ENCODE measurements around the gene LCN2. TPM values are rescaled to one million over a fixed set of nuclear protein-coding genes. Genes with fewer than 3 reads are reported as not detected.

LCN2 gene
- total RNA-seq, 1 experiment from 2014 or later = 4,208 TPM

DNA sequence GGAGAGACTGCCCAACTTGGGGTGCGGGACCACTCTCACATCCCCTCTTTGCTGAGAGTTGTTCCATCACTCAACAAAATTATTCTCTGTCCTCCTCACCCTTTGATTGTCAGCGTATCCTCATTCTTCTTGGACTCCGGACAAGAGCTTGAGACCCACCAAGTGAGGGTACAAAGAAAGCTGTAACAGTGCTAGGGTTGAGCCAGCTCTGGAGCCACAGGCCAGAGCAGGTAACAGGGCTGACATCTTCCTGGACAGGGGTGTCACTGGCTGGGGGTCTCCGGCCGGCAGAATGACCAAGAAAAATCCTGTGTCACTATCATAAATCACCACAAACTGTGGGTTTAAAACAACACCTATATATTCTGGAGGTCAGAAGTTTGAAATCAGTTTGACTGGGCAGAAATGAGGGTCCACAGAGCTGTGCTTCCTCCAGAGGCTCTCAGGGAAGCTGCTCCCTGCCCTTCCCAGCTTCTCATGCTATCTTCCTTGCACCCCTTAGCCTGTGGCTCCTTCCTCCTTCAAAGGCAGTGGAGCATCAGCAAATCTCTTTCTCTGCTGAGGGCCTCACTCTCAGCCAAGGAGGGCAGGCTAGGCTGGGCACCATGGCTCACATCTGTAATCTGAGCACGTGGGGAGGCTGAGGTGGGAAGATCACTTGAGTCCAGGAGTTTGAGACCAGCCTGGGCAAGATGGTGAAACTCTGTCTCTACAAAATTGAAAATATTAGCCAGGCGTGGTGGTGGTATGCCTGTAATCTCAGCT, 6.7 kb downstream of the LCN2 start:
- Mint-ChIP-seq H3K36me3 (ENCODE audit: insufficient read depth, unreplicated experiment) (peaks cover 88% of the 10 kb centered on the region), H3K27me3 (ENCODE audit: unreplicated experiment) (peaks cover 5% of the 10 kb centered on the region), H3K4me3 (ENCODE audit: low read depth, unreplicated experiment) (peak overlapping the region; percentile 27), H3K9me3 (ENCODE audit: low read depth, unreplicated experiment) (no peaks in the 10 kb centered on the region), H3K4me1 (ENCODE audit: low read depth, unreplicated experiment) (peaks cover 5% of the 10 kb centered on the region), H3K27ac (ENCODE audit: unreplicated experiment) (peak overlapping the region; percentile 93)
- no TSS peak for BruUV-seq (replicated peaks)
- intact Hi-C loops (cut with micrococcal nuclease; ENCODE audit: unreplicated experiment) = no loop called here
- CTCF ChIA-PET = no interaction called here
- TF ChIP-seq CTCF (IDR thresholded peaks at IDR 0.05; ENCODE audit: unreplicated experiment) = no peak
- DNase-seq = peak; percentile 37

- Mint-ChIP-seq H3K36me3 (ENCODE audit: insufficient read depth, unreplicated experiment) (peaks cover 80% of the 10 kb centered on the region), H3K9me3 (ENCODE audit: low read depth, unreplicated experiment) (no peaks in the 10 kb centered on the region), H3K4me3 (ENCODE audit: low read depth, unreplicated experiment) (peak overlapping the region; percentile 63), H3K27ac (ENCODE audit: unreplicated experiment) (peak overlapping the region; percentile 89), H3K27me3 (ENCODE audit: unreplicated experiment) (no peaks in the 10 kb centered on the region), H3K4me1 (ENCODE audit: low read depth, unreplicated experiment) (no peaks in the 10 kb centered on the region)
- intact Hi-C loops (cut with micrococcal nuclease; ENCODE audit: unreplicated experiment) = no loop called here
- no peak for DNase-seq
- CTCF ChIA-PET = interaction anchor here (1.5 to 2.1 kb wide), 2 partner anchors 31 to 35 kb away, joined by 4 to 6 read pairs; no protein-coding TSS in a partner anchor
- TSS peak; percentile 95 for BruUV-seq (replicated peaks)
- TF ChIP-seq CTCF (IDR thresholded peaks at IDR 0.05; ENCODE audit: unreplicated experiment) = no peak
Observed at GRCh38 chr9:128159522-128159783, 10.2 kb downstream of the LCN2 start.

DNA sequence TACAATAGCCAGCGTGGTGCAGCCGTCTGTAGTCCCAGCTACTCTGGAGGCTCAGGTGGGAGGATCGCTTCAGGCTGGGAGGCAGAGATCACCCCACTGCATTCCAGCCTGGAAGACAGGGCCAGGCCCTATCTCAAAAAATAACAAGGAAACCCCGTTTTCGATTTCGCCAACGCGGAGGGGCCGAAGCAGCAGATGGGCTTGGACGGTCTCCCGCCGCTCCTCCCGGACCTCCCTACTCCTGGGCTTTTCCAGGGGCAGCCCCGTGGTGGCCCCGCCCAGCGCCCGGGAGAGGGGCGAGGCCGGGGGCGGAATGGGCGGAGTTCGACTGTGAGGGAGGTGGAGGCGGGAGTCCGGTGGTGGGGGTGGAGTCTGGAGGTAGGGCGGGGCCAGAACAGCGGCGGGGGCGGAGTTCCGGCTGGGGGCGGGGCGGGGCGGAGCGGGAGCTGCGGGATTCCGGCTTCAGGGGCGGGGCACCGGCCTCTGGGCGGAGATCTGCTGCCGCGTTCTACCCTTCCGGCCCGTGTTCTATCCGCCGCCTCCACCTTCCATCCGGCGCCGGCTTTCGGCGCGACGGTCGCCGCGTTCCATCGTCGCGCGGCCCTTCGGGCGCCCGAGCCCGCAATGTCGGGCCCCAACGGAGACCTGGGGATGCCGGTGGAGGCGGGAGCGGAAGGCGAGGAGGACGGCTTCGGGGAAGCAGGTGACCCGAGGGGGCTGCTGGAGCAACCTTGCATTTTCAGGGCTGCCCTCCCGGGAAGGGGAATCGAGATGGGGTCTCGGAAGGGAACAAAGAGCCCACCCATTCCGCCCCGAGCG, 10.7 kb downstream of the LCN2 start, which contains the start of gene BBLN:
Gene BBLN (plus strand): TSS at position 482 of the 819 bp plus-strand sequence. CDS start 143 bp downstream, at position 625.
- Mint-ChIP-seq H3K4me1 (ENCODE audit: low read depth, unreplicated experiment) (no peaks in the 10 kb centered on the region), H3K9me3 (ENCODE audit: low read depth, unreplicated experiment) (no peaks in the 10 kb centered on the region), H3K27ac (ENCODE audit: unreplicated experiment) (peak within 1 kb of the TSS; percentile 89), H3K27me3 (ENCODE audit: unreplicated experiment) (no peaks in the 10 kb centered on the region), H3K4me3 (ENCODE audit: low read depth, unreplicated experiment) (peak within 1 kb of the TSS; percentile 63), H3K36me3 (ENCODE audit: insufficient read depth, unreplicated experiment) (peaks cover 78% of the 10 kb centered on the region)
- peak; percentile 94 for DNase-seq
- CTCF ChIA-PET = interaction anchor here (0.6 to 2.1 kb wide), 3 partner anchors 32 to 66 kb away, joined by 3 to 6 read pairs (median 4); no protein-coding TSS in a partner anchor
- no peak for TF ChIP-seq CTCF (IDR thresholded peaks at IDR 0.05; ENCODE audit: unreplicated experiment)
- intact Hi-C loops (cut with micrococcal nuclease; ENCODE audit: unreplicated experiment) = no loop called here
- no TSS peak for BruUV-seq (replicated peaks)

GRCh38 chr9:128160603-128160987, 11.3 kb downstream of the LCN2 start:
- BruUV-seq (replicated peaks) = TSS peak; percentile 25
- Mint-ChIP-seq H3K27ac (ENCODE audit: unreplicated experiment) (no peak overlapping the region), H3K27me3 (ENCODE audit: unreplicated experiment) (no peaks in the 10 kb centered on the region), H3K4me3 (ENCODE audit: low read depth, unreplicated experiment) (peak overlapping the region; percentile 63), H3K36me3 (ENCODE audit: insufficient read depth, unreplicated experiment) (peaks cover 72% of the 10 kb centered on the region), H3K9me3 (ENCODE audit: low read depth, unreplicated experiment) (no peaks in the 10 kb centered on the region), H3K4me1 (ENCODE audit: low read depth, unreplicated experiment) (no peaks in the 10 kb centered on the region)
- intact Hi-C loops (cut with micrococcal nuclease; ENCODE audit: unreplicated experiment) = no loop called here
- CTCF ChIA-PET = interaction anchor here (0.6 to 2.1 kb wide), 2 partner anchors 32 to 66 kb away, joined by 3 to 6 read pairs; no protein-coding TSS in a partner anchor
- no peak for TF ChIP-seq CTCF (IDR thresholded peaks at IDR 0.05; ENCODE audit: unreplicated experiment)
- no peak for DNase-seq

All from Calu3 (cell line).